ENCODE measurements around the gene TMEM45B.

DNA sequence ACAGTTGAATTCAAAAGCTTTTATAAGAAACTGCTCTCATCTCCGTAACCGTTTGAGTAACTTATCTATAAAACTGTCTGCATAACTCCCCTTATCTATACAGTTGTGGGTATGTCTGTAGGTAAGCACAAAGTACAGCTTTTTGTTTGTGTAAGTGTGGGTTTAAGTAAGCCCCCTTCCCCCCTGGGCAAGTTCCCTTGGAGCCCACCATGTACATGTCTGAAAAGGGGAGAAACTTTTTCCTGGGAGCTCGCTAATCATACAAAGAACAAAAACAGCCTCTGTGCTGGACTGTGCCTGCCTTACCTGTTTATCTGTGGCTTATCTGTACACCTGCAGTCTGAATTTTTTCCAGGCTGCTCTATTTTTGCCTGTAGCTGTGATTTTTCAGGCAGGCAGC, 36.3 kb upstream of the TMEM45B start:
- TF ChIP-seq, protein P1, sequence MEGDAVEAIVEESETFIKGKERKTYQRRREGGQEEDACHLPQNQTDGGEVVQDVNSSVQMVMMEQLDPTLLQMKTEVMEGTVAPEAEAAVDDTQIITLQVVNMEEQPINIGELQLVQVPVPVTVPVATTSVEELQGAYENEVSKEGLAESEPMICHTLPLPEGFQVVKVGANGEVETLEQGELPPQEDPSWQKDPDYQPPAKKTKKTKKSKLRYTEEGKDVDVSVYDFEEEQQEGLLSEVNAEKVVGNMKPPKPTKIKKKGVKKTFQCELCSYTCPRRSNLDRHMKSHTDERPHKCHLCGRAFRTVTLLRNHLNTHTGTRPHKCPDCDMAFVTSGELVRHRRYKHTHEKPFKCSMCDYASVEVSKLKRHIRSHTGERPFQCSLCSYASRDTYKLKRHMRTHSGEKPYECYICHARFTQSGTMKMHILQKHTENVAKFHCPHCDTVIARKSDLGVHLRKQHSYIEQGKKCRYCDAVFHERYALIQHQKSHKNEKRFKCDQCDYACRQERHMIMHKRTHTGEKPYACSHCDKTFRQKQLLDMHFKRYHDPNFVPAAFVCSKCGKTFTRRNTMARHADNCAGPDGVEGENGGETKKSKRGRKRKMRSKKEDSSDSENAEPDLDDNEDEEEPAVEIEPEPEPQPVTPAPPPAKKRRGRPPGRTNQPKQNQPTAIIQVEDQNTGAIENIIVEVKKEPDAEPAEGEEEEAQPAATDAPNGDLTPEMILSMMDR (IDR thresholded peaks at IDR 0.05) = no peak
- no peak for TF ChIP-seq POLR2AphosphoS5 (IDR thresholded peaks at IDR 0.05)
